Measurements from ENCODE around the gene NKTR.

Gene NKTR

DNA sequence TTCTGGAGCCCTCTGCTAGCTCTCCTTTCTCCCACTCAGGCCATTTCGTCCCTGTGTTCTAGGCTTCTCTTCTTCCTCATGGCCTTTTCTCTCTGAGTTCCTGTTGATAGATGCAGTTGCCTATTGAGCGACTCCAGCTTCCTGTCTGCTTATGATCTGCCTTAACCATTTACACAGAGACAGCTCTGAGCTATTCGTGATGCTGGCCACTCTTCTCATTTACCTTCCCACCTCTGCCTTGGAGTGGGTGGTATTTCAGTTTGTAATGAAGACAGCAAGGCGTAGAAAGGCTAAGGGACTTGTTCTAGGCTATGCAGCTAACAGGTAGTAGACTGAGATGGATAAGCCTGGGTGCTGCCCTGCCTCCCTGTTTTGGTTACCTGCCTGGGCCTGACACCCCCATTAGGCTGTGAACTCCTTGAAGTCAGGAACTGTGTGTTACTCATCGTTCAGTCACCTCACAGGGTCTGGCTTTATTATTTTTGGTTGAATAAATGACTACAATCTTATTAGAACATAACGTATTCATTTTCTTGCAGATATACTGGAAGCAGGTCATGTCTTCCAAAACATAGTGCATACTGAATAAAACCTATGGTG, 40.4 kb downstream of the NKTR start:
- TF ChIP-seq, protein P1, sequence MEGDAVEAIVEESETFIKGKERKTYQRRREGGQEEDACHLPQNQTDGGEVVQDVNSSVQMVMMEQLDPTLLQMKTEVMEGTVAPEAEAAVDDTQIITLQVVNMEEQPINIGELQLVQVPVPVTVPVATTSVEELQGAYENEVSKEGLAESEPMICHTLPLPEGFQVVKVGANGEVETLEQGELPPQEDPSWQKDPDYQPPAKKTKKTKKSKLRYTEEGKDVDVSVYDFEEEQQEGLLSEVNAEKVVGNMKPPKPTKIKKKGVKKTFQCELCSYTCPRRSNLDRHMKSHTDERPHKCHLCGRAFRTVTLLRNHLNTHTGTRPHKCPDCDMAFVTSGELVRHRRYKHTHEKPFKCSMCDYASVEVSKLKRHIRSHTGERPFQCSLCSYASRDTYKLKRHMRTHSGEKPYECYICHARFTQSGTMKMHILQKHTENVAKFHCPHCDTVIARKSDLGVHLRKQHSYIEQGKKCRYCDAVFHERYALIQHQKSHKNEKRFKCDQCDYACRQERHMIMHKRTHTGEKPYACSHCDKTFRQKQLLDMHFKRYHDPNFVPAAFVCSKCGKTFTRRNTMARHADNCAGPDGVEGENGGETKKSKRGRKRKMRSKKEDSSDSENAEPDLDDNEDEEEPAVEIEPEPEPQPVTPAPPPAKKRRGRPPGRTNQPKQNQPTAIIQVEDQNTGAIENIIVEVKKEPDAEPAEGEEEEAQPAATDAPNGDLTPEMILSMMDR (IDR thresholded peaks at IDR 0.05), result no peak
- intact Hi-C loops (cut with DNase I; ENCODE audit: low total_unique reads), result no loop called here
- no peaks in the 10 kb centered on the region for H3K9me3 ChIP-seq
- H3K36me3 ChIP-seq, result peaks cover 84 to 99% (median 98%) of the 10 kb centered on the region in 3 donors
- H3K4me3 ChIP-seq, result no peak overlapping the region
- peak overlapping the region in 1 of 2 donors; percentile 25 for H3K27ac ChIP-seq
- no peaks in the 10 kb centered on the region for H3K27me3 ChIP-seq
- no peak for DNase-seq
- H3K4me1 ChIP-seq, result peaks cover 0 to 7% (median 0%) of the 10 kb centered on the region in 4 donors

DNA sequence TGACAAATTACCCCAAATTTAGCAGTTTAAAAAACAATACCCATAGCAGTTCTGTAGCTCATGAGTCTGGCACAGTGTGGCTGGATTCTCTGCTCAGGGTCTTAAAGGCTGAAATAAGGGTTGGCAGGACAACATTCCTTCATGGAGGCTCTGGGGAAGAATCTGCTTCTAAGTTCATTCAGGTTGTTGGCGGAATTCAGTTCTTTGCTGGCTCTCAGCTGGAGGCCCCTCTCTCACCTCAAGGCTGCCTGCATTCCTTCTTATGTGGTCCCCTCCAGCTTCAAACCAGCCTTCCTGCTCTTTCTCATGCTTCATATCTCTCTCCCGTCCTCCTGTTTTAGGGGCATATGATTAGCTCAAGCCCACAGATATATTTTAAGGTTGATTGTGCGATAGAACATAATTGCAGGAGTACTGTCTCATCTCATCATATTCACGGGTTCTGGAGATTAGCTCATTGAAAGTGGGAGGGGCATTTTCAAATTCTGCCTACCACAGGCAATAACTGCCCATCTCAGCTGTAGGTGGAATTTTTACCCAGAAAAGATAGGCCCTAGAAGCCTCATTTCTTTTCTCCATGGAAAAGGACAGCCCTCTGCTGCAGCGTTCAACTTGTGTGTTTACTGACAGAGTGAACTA, 47.5 kb downstream of the NKTR start:
- DNase-seq, result no peak
- H3K27ac ChIP-seq, result peak overlapping the region in 1 of 2 donors; percentile 13
- intact Hi-C loops (cut with DNase I; ENCODE audit: low total_unique reads), result no loop called here

DNA sequence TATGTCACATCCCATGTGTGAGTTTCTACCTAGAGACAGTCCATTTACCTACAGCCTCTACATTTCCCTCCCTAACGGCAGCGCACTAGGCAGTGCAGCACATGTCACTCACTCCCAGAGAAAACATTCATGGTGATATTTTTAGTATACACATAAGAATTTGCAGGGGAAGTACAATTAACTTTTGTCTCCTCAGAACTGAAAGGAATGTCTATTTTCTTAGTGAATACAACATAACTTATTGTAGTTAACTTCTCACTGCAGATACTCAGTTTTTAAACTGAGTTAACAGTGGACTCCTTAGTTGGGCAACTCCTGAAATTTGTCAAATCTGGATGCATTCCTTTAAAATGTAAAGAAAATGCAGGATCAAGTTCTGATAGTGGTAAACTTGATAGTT, 48.5 kb downstream of the NKTR start:
- no peaks in the 10 kb centered on the region for H3K9me3 ChIP-seq
- no peak overlapping the region for H3K4me3 ChIP-seq
- no peak for DNase-seq
- intact Hi-C loops (cut with DNase I; ENCODE audit: low total_unique reads), result no loop called here
- TF ChIP-seq, protein P1 (IDR thresholded peaks at IDR 0.05), result no peak
- no peaks in the 10 kb centered on the region for H3K27me3 ChIP-seq
- peaks cover 34 to 40% (median 37%) of the 10 kb centered on the region in 3 donors for H3K36me3 ChIP-seq
- H3K27ac ChIP-seq, result peak overlapping the region in 1 of 2 donors; percentile 13
- peaks cover 0 to 56% (median 42%) of the 10 kb centered on the region in 4 donors for H3K4me1 ChIP-seq

More for the DNA sequence above, 47.5 kb downstream of the NKTR start:
- H3K4me3 ChIP-seq, result no peak overlapping the region
- no peaks in the 10 kb centered on the region for H3K27me3 ChIP-seq
- TF ChIP-seq, protein P1 (IDR thresholded peaks at IDR 0.05), result no peak
- peaks cover 45 to 51% (median 48%) of the 10 kb centered on the region in 3 donors for H3K36me3 ChIP-seq
- H3K4me1 ChIP-seq, result peaks cover 0 to 52% (median 35%) of the 10 kb centered on the region in 4 donors
- no peaks in the 10 kb centered on the region for H3K9me3 ChIP-seq

DNA sequence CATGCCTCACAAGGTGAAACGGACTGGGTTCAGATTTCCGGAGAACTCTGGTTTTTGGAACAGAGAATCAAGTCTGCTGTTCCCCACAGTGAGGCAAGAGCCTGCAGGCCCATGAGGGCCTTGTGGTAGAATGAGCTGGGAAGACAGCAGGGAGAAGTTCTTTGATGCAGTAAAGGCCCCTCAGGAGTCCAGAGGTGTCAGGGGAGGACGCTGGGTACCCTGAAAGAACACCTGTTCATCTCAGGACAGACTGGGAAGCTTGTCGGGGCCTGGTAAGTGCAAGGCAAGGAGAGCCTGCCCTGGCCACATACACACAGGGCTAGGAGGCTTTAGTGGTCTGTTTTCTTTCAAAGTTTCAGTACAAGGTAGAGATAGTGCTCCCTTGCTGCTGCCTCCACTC, 49.3 kb downstream of the NKTR start:
- Histone ChIP-seq H3K4me3 (no peak overlapping the region), H3K4me1 (peaks cover 0 to 56% (median 42%) of the 10 kb centered on the region in 4 donors), H3K9me3 (no peaks in the 10 kb centered on the region), H3K36me3 (peaks cover 27 to 33% (median 29%) of the 10 kb centered on the region in 3 donors), H3K27ac (peak overlapping the region; percentile 95 to 99), H3K27me3 (no peaks in the 10 kb centered on the region)
- no peak for DNase-seq
- intact Hi-C loops (cut with DNase I; ENCODE audit: low total_unique reads), result loop anchor here (5.0 kb wide), 1 partner anchor 42 kb away; no protein-coding TSS in a partner anchor
- TF ChIP-seq, protein P1 (IDR thresholded peaks at IDR 0.05), result no peak

DNA sequence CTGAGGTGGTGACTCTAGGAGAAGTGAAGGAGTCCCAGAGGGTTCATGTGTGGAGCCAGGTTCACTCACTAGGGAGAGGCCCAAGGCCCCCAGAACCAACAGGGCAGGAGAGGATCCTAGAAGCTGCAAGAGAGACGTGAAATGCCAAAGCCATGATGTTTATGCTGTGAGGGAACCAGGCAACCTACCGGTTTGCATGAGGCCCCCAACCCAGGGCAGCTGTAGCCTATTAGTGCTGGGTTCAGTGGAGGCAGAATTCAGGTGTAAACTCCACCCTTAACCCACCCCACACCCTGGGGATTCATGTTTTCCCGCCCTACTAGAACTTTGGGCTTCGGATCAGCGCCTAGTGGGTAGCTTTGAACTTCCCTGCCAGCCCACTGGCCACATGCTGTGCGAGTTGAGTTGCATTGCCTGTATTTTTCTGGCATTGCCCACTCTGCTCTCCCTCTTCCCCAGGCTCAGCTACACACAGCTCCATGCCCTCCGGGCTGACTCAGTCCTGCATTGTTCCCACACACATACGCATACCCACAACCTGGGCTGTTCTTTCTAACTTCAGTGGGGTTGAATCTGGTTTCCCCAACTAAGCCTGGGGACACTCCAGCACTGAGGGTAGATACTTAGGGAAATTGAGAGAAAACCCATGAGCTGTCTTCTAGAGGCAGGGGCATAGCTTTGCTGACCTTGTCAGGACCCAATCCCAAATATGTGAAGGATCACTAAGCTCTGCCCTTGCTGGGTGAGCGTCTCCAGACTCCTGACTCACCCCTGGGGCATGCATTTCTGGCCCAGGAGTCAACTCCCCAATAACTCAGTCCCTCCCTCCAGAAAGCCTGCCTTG, 51.0 kb downstream of the NKTR start:
- Histone ChIP-seq H3K36me3 (peaks cover 11 to 16% (median 13%) of the 10 kb centered on the region in 3 donors), H3K9me3 (no peaks in the 10 kb centered on the region), H3K27ac (peak overlapping the region; percentile 95 to 99), H3K27me3 (no peaks in the 10 kb centered on the region), H3K4me3 (peak overlapping the region; percentile 89 to 95), H3K4me1 (peaks cover 0 to 72% (median 58%) of the 10 kb centered on the region in 4 donors)
- peak in 1 of 2 donors; percentile 70 for DNase-seq
- intact Hi-C loops (cut with DNase I; ENCODE audit: low total_unique reads), result loop anchor here (5.0 kb wide), 1 partner anchor 44 kb away; no protein-coding TSS in a partner anchor
- TF ChIP-seq, protein P1 (IDR thresholded peaks at IDR 0.05), result no peak

Data from tibial artery (tissue), 4 donors.